Measurements from ENCODE around the gene FBXO2.

DNA sequence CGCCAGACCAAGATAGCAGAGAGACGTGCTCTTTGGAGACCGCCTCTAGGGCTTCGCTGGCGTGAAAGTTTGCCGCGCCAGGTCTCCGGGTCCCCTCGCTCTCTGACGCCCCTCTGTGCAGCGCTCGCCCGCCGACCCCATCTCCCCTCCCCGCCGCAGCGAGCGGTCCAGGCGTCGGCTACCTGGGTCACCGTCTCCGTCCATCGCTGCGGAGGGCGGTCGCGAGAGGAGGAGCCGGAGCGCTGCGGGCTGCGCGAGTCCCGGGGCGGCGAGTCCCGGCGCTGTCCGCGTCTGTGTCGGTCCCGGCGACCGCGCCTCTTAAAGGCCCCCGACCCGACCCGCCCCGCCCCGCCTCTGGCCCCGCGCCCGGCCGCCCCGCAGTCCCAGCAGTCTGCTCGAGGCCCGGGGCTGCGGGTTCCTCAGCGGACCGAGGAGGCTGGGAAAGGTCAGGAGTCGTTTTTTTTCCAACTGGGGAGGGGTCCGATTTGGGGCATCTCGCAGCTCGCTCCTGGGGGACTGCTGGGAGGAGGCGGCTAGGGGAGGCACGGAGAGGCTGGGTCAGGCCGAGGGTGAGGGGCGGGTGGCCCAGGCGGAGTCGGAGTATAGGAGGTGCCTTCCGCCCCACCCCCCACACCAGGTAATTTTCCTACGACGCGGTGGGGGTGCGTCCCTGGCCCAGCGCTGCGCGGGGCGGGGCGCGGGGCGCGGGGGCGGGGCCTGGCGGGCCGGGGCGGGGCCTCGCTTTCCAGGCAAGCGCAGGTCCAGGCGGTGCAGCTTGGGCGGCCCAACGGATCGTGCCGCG, at the start of gene FBXO2, which contains the start of gene FBXO44:
- TF ChIP-seq CTCF (conservative IDR thresholded peaks at IDR 0.05 in 1 of 2, IDR thresholded peaks at IDR 0.05 in 1 of 2; ENCODE audit: extremely low read depth in 1 of 2, insufficient read depth in 1 of 2, low read depth in 1 of 2, low read length in 2 of 2) (no peak), EZH2 (IDR thresholded peaks at IDR 0.05; ENCODE audit: borderline replicate concordance, low read length) (no peak)
